Astrocyte of the cerebellum (primary cell): ENCODE results near the gene ELP4.

Experiments
- DNase-seq: peaks from one replicate; pipeline ENCODE4 v3.0.0-alpha.2; 2011; ENCODE audit warnings: low read depth
- H3K4me3 ChIP-seq: 2 replicates; pipeline ENCODE4 v1.5.1; 2011; ENCODE audit warnings: mild to moderate bottlenecking, low read depth, low read length, moderate library complexity
- in situ Hi-C: cut with HindIII; loops from 2 replicates; pipeline ENCODE4 v1.10.0; 2017; ENCODE audit warnings: low sequenced_read_pairs
- TF ChIP-seq, protein P1 (sequence below): IDR thresholded peaks from 2 replicates; pipeline ENCODE4 v1.5.1; 2012; ENCODE audit warnings: low read length, low read depth, moderate library complexity, mild to moderate bottlenecking; ENCODE audit errors: missing control alignments

ELP4 gene

DNA sequence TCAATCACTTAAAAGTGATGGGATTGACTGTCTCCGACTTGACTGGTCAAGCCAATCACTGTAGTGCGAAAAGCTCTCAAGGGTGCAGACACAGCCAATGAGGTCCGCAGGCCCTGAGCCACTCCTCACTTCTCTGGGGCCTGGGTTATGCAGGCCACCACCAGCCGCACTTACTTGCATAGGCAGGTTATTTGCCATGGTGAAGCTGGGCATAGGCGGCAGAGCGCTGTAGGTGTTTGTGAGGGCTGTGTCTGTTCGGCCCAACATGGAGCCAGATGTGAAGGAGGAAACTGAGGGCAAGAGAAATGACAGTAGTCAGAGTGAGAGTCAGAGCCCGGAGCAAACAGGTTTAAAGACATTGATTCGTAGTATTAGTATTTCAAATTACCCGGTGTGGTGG lies 283.7 kb downstream of the ELP4 start:
- no peak for DNase-seq
- no peak overlapping the region for H3K4me3 ChIP-seq
- in situ Hi-C loops, result no loop called here
- TF ChIP-seq, protein P1, sequence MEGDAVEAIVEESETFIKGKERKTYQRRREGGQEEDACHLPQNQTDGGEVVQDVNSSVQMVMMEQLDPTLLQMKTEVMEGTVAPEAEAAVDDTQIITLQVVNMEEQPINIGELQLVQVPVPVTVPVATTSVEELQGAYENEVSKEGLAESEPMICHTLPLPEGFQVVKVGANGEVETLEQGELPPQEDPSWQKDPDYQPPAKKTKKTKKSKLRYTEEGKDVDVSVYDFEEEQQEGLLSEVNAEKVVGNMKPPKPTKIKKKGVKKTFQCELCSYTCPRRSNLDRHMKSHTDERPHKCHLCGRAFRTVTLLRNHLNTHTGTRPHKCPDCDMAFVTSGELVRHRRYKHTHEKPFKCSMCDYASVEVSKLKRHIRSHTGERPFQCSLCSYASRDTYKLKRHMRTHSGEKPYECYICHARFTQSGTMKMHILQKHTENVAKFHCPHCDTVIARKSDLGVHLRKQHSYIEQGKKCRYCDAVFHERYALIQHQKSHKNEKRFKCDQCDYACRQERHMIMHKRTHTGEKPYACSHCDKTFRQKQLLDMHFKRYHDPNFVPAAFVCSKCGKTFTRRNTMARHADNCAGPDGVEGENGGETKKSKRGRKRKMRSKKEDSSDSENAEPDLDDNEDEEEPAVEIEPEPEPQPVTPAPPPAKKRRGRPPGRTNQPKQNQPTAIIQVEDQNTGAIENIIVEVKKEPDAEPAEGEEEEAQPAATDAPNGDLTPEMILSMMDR, result no peak

DNA sequence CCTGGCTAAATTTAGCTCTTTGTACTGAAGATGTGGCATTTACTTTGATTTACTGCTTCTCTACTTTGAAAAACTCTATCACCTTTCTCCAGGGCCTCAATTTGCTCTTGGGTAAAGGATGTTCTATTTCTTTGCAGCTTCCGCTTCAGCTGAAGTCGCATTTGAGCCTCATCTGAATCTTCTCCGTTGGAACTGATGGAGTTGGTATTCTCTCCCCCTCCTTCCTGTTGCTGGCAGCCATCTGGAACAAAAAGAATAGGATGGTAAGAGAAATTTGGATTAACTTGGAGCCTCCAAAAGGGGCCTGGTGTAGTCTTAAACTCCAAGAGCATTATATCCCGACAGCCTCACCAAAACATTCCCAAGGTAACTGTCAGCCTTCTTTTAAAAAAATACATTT lies 285.0 kb downstream of the ELP4 start:
- in situ Hi-C loops, result no loop called here
- no peak for DNase-seq

DNA sequence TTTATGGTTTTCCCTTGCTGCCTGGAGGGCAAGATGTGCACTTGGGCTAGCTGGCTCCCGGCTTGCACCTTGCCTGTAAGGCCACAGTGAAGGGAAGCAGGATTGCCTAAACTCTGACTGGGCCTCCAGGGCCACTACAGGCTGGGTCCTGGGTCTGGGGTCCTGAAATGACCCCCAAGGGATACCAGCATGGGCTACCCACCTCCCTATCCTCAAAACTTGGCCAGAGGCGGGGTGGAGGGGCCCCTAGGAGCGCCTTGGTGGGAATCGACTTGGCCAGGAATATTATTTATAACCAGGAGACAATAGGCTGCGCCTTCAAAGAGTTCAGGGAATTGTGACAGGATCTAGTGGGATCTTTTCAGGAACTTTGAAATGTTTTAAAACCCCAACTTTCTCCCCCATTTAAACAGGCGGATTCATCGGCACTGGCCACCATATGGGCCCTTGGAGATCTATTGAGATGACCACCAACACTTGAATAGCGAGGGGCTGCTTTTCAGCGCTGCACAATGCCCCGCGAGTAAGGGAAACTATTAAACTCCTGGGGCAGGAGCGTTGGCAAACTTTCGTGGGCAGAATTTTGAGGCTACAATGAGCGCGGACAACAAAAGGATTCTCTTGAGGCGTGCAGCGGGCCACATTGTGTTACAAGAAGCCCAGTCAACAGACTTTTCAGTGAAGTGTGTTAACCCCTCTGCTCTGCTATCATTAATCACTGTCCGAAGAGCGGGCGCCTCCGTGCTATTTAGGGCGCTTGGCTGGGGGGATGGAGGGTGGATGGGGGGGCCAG lies 286.3 kb downstream of the ELP4 start:
- no peak overlapping the region for H3K4me3 ChIP-seq
- DNase-seq, result no peak
- in situ Hi-C loops, result no loop called here
- TF ChIP-seq, protein P1, result no peak

More for the DNA sequence above, 285.0 kb downstream of the ELP4 start:
- no peak overlapping the region for H3K4me3 ChIP-seq
- TF ChIP-seq, protein P1, result no peak

DNA sequence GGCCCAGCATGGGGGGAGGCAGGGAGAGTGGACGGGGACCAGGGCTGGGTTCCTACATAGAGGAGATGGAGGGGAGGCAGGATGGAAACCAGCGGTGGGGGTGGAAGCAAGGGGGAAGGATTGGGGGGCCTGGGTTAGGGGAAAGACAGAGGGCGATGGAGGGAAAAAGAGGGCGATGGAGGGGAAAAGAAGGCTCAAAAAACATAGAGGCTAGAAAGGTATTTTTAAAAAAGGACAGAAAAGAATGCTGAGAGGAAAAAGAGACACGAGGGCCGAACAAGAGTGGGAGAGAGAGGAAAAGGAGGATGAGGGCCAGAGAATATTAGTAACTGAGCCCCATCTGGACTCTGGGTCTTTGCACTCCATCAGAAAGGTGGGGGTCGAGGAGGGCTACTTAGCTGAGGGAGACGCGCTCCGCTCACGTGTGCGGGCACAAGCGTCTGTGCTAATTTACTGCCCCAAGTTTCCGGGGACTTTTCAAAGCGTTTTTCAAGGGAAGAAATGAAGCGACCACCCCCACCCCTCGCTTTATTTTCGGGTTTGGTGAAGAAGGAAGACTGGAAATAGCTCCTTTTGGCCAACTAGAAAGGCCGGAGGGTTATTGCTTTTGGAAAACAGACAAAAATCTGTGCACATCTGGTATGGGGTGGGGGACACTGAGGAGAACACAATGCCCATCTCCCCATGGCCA lies 287.1 kb downstream of the ELP4 start:
- H3K4me3 ChIP-seq, result no peak overlapping the region

DNA sequence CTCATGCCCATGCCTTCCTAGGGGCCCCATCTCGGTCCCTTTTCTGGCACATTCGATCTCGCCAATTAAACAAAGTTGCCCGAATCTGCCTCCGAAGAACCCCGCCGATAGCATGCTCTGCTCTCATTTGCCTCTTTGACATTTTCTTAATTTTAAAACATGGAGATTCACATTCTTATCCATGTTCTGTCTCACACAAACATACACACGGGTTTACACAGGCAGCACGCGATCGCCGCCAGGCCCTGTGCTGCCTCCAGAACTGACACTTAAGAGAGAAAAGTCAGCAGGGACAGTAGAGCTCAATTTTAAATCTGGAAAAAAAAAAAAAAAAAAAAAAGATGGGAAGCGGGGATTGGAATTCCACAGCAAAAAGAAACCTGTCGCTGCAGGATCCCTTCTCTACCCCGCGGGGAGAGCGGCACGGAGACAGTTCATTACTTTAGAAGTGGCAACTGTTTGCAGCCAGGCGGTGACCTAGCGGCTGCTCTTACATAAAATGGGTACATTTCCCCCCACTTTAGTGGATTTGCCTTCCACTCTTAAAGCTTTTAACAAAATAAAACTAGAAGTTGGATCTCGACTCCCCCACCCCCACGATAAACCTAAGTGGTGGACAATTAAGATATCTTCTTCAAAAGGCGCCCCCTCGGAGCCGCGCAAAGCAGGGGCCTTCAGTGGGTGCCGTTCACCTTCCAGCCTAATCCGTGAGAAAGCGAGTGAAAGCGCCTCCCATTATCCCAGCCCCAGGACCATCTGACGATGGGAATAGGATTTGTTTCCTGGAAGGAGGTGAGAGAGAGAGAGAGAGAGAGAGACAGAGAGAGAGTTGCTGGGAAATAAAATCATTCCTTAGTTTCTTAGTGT lies 287.9 kb downstream of the ELP4 start:
- TF ChIP-seq, protein P1, result no peak
- H3K4me3 ChIP-seq, result no peak overlapping the region
- no peak for DNase-seq
- in situ Hi-C loops, result no loop called here

More for the DNA sequence above, 287.1 kb downstream of the ELP4 start:
- in situ Hi-C loops, result no loop called here
- no peak for DNase-seq
- TF ChIP-seq, protein P1, result no peak

DNA sequence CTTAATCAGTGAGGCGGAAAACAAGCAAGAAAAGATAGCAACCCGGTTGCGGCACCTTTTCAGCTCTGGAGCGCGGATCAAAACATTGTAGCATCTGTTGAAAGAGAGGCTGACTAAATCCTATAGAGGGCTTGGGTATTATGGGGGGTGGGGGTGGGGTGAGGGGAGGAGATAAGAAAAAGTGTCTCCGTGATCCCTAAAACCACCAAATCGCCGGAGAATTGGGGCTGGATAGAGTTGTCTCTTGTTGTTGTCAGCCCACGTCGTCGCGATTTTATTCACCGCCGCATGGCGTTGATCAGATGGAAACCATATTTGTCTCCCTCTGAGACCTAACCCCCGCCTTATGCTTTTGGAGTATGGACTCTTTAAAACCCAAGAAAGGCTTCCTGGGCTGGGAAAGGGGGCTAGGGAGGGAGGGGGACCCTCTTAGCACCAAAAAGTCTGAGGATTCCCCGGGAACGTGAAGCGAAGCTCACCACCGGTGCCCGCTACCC lies 288.5 kb downstream of the ELP4 start:
- no peak for DNase-seq
- in situ Hi-C loops, result no loop called here
- H3K4me3 ChIP-seq, result peak overlapping the region; percentile 5
- TF ChIP-seq, protein P1, result no peak
